Transverse colon (tissue), 4 donors: Measurements from ENCODE around the gene UCK2. TPM values are rescaled to one million over a fixed set of nuclear protein-coding genes. Genes with fewer than 3 reads are reported as not detected.

Experiments used
- DNase-seq: peaks from one replicate; pipeline ENCODE4 v3.0.0-alpha.2; 2019
- H3K27ac ChIP-seq, 4 donors: fragments of 200-600 bp; sonication (generic); 2 replicates each; pipeline ENCODE4 v1.5.1; 2016 to 2018; ENCODE audit warnings: inconsistent platforms in 4 of 4
- H3K27me3 ChIP-seq: fragments of 200-600 bp; sonication (generic); 2 replicates; pipeline ENCODE4 v1.5.1; 2017; ENCODE audit warnings: inconsistent platforms
- H3K36me3 ChIP-seq, 4 donors: fragments of 200-600 bp; sonication (generic); 2 replicates each; pipeline ENCODE4 v1.5.1; 2017 to 2019; ENCODE audit warnings: inconsistent platforms in 4 of 4
- H3K4me1 ChIP-seq, 4 donors: fragments of 200-600 bp; sonication (generic); 2 replicates each; pipeline ENCODE4 v1.5.1; 2017 to 2020; ENCODE audit warnings: inconsistent platforms in 4 of 4
- H3K4me3 ChIP-seq, 4 donors: fragments of 200-600 bp; sonication (generic); 1 replicate in 1 of 4; 2 replicates in 3 of 4; pipeline versions ENCODE4 v1.5.1 to v1.6.1; 2017 to 2019; ENCODE audit warnings: inconsistent platforms in 4 of 4
- H3K9me3 ChIP-seq, 2 donors: fragments of 200-600 bp; sonication (generic); 2 replicates each; pipeline ENCODE4 v1.5.1; 2017 to 2019; ENCODE audit warnings: inconsistent platforms in 2 of 2
- EP300 ChIP-seq: sonication (generic); formaldehyde crosslinking; IDR thresholded peaks from one replicate; pipeline ENCODE4 v1.6.1; 2017; ENCODE audit warnings: antibody characterized with exemption, low read depth
- POLR2A ChIP-seq: fragments of 450-650 bp; IDR thresholded peaks from one replicate; pipeline ENCODE4 v1.6.1; 2016; ENCODE audit warnings: antibody characterized with exemption, mild to moderate bottlenecking, moderate library complexity
- POLR2AphosphoS5 ChIP-seq, 3 donors: sonication (generic); formaldehyde crosslinking; IDR thresholded peaks; one replicate each; pipeline ENCODE4 v1.6.1; 2016; ENCODE audit warnings: antibody characterized with exemption in 3 of 3
- WGBS, 2 donors: methylation state at CpG; one replicate each; pipeline ENCODE4 v1.1.5; 2018; ENCODE audit warnings: low coverage in 1 of 2; 5-methylcytosine and 5-hydroxymethylcytosine counted together
- in situ Hi-C, 4 donors: fragments of 200-750 bp; cut with MboI; loops; one replicate each; pipeline versions ENCODE4 v1.15.0 to v1.15.1; 2017; ENCODE audit warnings: low sequenced_read_pairs in 3 of 4, low pct_ligation_motif_present in 1 of 4, low pct_unique_long_range_greater_than_20kb in 1 of 4
- intact Hi-C: fragments of 100-400 bp; cut with DNase I; formaldehyde crosslinking; loops from one replicate; pipeline ENCODE4 v1.15.1; 2023; ENCODE audit warnings: low total_unique reads
- total RNA-seq, 4 donors: library from RNA; depleted of rRNA; stranded (reverse); fragments of >200 nt; gene quantifications; one replicate each; pipeline ENCODE4 v1.1.0, GENCODE V29; 2016
- TF ChIP-seq, protein P1 (sequence below), 5 experiments: fragments of 200-600 bp in 3 of 5; fragments of 450-650 bp in 2 of 5; sonication (generic) in 3 of 5; IDR thresholded peaks; 1 replicate in 2 of 5; 2 replicates in 3 of 5; pipeline ENCODE4 v1.5.1; 2016 to 2017; ENCODE audit warnings: antibody characterized with exemption in 5 of 5, inconsistent platforms in 3 of 5, mild to moderate bottlenecking in 2 of 5, moderate library complexity in 1 of 5

Gene UCK2
- total RNA-seq, 4 donors from 2014 or later = 18.9 to 96.5 (median 69.7) TPM

DNA sequence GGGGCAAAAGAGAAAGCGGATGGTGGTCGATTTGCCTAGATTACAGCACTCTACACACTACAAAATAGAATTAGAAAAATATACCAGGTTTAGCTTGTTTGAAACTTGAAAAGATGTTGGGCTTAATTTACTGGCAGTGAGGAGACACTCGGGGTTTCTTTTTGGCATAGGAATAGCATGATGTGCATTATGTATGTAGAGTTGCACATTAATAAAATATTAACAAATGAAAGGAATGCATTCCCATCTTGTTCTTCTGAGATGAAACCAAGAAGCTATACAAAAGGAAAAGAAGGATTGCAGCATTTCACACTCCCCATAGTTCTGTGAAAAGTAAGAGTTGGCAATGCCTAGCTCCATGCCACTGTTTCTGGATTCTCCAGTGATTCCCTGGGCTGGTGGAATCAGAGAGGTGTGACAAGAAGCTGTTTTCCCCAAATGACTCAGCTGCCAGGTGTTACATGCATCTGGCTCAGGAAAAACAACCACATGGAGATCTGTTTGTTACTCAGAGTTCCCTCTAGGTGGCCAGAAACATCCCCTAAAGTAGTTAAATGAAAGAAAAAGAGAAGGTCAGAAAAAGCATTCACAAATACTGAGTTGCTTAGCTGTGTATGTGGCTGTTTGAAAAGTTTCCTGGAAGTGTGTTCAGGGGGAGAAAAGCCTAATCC, 115.6 kb downstream of the UCK2 start:
- no peak overlapping the region for H3K27ac ChIP-seq
- in situ Hi-C loops = loop anchor here in 1 of 4 donors (25.0 kb wide), 1 partner anchor 519 kb away; no protein-coding TSS in a partner anchor
- no peaks in the 10 kb centered on the region for H3K4me1 ChIP-seq
- 75 to 80% methylated on average over 3 of the region's 3 CpGs for WGBS, 2 donors
- H3K36me3 ChIP-seq = no peaks in the 10 kb centered on the region
- no peak for DNase-seq
- H3K4me3 ChIP-seq = no peak overlapping the region
- no peaks in the 10 kb centered on the region for H3K27me3 ChIP-seq
- intact Hi-C loops = no loop called here
- H3K9me3 ChIP-seq = no peaks in the 10 kb centered on the region
- TF ChIP-seq EP300 (no peak), POLR2AphosphoS5 (IDR thresholded peaks at IDR 0.05) (no peak), POLR2A (no peak)
- TF ChIP-seq, protein P1, sequence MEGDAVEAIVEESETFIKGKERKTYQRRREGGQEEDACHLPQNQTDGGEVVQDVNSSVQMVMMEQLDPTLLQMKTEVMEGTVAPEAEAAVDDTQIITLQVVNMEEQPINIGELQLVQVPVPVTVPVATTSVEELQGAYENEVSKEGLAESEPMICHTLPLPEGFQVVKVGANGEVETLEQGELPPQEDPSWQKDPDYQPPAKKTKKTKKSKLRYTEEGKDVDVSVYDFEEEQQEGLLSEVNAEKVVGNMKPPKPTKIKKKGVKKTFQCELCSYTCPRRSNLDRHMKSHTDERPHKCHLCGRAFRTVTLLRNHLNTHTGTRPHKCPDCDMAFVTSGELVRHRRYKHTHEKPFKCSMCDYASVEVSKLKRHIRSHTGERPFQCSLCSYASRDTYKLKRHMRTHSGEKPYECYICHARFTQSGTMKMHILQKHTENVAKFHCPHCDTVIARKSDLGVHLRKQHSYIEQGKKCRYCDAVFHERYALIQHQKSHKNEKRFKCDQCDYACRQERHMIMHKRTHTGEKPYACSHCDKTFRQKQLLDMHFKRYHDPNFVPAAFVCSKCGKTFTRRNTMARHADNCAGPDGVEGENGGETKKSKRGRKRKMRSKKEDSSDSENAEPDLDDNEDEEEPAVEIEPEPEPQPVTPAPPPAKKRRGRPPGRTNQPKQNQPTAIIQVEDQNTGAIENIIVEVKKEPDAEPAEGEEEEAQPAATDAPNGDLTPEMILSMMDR (IDR thresholded peaks at IDR 0.05) = no peak

DNA sequence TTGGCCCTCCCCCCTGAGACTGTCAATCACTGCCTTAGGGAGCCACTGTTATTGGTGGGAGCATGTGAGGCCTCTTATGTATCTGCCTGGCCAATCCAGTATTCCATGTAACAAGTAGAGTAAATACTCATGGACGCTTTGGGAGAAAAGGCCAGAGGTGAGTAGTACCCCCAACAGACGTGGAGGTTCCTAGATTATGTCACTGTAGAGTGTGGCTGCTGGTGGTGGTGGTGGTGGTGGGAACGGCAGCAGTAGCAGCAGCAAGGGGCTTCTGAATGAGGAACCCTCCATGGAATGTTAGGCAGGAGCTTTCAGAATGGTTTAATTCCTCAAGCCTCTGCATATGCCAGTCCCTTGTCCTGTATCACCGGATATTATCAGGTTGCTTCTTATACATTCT, 118.5 kb downstream of the UCK2 start:
- WGBS, 2 donors = 74 to 81% methylated on average over 4 of the region's 4 CpGs

DNA sequence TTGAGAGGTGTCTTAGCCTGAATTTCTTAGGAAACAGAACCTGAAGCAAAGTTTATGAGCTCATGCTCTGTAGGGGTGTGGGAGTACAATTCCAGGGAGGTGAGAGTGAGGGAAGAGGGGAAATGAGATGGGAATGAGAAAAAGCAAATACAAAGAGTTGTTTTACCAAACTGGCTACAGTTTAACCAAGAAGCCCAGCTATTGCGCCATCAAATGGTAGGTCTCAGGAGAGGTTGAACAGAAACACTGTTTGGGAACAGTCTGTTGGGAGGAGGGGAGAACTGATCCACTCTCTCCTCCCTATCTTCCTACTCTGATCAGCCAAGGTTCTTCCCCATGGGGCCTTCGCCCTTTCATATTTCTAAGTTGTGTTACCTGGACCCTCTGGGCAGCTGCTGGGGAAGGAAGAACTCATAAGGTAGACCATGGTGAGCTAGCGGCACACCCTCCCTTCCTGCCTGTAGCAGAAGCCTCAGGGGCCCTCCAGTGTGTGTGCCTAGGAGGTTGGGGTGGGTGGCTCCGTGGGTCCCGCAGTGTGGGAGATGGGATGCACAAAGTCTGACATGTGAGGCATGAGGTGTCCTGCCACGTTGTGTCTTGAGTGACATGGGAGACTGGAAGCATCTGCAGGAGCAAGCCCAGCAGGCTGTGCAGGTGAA, 120.5 kb downstream of the UCK2 start:
- DNase-seq = no peak
- WGBS, 2 donors = 57 to 90% methylated on average over 1 to 6 of the region's 6 CpGs
- intact Hi-C loops (no loop called here), in situ Hi-C loops (loop anchor here in 1 of 4 donors (25.0 kb wide), 1 partner anchor 514 kb away; no protein-coding TSS in a partner anchor)
- Histone ChIP-seq H3K27ac (no peak overlapping the region), H3K27me3 (no peaks in the 10 kb centered on the region), H3K4me1 (no peaks in the 10 kb centered on the region), H3K4me3 (no peak overlapping the region), H3K36me3 (no peaks in the 10 kb centered on the region), H3K9me3 (no peaks in the 10 kb centered on the region)
- TF ChIP-seq, protein P1 (IDR thresholded peaks at IDR 0.05) = no peak
- TF ChIP-seq EP300 (no peak), POLR2AphosphoS5 (IDR thresholded peaks at IDR 0.05) (no peak)

More for the DNA sequence above, 118.5 kb downstream of the UCK2 start:
- DNase-seq = no peak
- Histone ChIP-seq H3K4me3 (no peak overlapping the region), H3K27me3 (no peaks in the 10 kb centered on the region), H3K4me1 (no peaks in the 10 kb centered on the region), H3K27ac (no peak overlapping the region), H3K36me3 (no peaks in the 10 kb centered on the region), H3K9me3 (no peaks in the 10 kb centered on the region)
- intact Hi-C loops = no loop called here
- TF ChIP-seq EP300 (no peak), POLR2A (no peak), POLR2AphosphoS5 (IDR thresholded peaks at IDR 0.05) (no peak)
- TF ChIP-seq, protein P1 (IDR thresholded peaks at IDR 0.05) = no peak
- in situ Hi-C loops = loop anchor here in 1 of 4 donors (25.0 kb wide), 1 partner anchor 516 kb away; no protein-coding TSS in a partner anchor

DNA sequence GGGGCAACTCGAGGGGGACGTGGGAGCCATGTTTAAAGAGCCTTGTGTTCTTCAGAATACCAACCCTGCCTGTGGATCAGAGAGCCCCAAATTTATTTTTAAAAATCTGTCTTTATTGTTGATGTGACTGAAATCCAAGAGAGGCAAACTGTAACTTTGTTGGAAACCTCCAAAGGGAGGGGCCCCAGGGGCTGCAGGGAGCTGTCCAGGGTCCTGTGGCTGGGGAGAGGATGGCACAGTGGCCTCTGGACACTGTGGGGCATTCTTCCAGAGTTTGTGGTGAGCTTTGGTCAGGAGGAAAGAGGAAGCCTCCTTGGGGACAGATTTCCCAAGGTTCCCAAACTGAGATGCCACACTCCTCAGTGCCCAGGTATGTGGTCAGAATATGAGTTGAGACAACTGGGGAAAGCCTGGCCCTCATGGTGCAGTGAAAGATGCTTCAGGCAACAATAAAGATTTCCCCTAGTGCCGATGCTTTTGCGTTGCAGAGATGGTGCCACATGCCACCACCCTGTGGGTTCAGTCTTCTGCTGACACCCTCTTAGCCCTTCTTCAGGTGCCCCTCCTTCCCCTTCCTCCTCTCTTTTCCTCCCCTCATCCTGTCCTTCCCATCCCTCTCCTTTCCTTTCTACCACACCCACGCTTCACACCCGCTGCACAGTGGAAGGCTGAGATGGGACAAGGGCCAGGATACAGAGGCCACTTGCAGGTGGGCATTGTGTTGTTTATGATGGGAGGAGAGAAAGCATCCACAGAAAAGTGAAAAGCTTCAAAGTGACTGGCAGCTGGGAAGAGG, 122.1 kb downstream of the UCK2 start:
- WGBS, 2 donors = 59 to 80% methylated on average over 1 to 6 of the region's 6 CpGs
- TF ChIP-seq EP300 = no peak
- TF ChIP-seq POLR2A = no peak
- TF ChIP-seq POLR2AphosphoS5 (IDR thresholded peaks at IDR 0.05) = no peak
- TF ChIP-seq, protein P1 (IDR thresholded peaks at IDR 0.05) = no peak
- DNase-seq = no peak
- in situ Hi-C loops = loop anchor here in 1 of 4 donors (25.0 kb wide), 1 partner anchor 513 kb away; no protein-coding TSS in a partner anchor
- H3K4me3 ChIP-seq = no peak overlapping the region
- no peak overlapping the region for H3K27ac ChIP-seq
- H3K9me3 ChIP-seq = no peaks in the 10 kb centered on the region
- no peaks in the 10 kb centered on the region for H3K36me3 ChIP-seq
- intact Hi-C loops = no loop called here
- H3K27me3 ChIP-seq = no peaks in the 10 kb centered on the region
- H3K4me1 ChIP-seq = no peaks in the 10 kb centered on the region
